ENCODE results near the gene HOXC9. TPM values are rescaled to one million over a fixed set of nuclear protein-coding genes. Genes with fewer than 3 reads are reported as not detected.

The HOXC9 gene
- total and polyA plus RNA-seq, 4 donors: not detected

GRCh38 chr12:54035568-54036264, 35.8 kb downstream of the HOXC9 start (continued):
- TF ChIP-seq ATF3 (IDR thresholded peaks at IDR 0.05) (no peak), YY1 (IDR thresholded peaks at IDR 0.05) (no peak), HNF4G (IDR thresholded peaks at IDR 0.05) (no peak), GABPA (IDR thresholded peaks at IDR 0.05 in 1 of 2, conservative IDR thresholded peaks at IDR 0.05 in 1 of 2) (no peak), HNF4A (conservative IDR thresholded peaks at IDR 0.05) (no peak)

GRCh38 chr12:54036620-54037359, 36.8 kb downstream of the HOXC9 start:
- no peak overlapping the region for H3K27ac ChIP-seq (ENCODE audit: low read depth in 1 of 2, low read length in 2 of 2)
- no peaks in the 10 kb centered on the region for H3K36me3 ChIP-seq (ENCODE audit: control insufficient read depth in 4 of 4, insufficient read depth in 3 of 4, low read depth in 1 of 4, low read length in 3 of 4)
- peaks cover 0 to 3% (median 0%) of the 10 kb centered on the region in 4 donors for H3K9me3 ChIP-seq (ENCODE audit: control insufficient read depth in 4 of 4, low read length in 3 of 4)
- no peak overlapping the region for H3K9ac ChIP-seq (ENCODE audit: low read depth in 1 of 2, low read length in 2 of 2)
- H3K4me3 ChIP-seq (ENCODE audit: low read depth in 1 of 3, low read length in 3 of 3): no peak overlapping the region
- DNase-seq (ENCODE audit: low spot score): no peak
- TF ChIP-seq ZBTB33 (IDR thresholded peaks at IDR 0.05) (no peak), CTCF (IDR thresholded peaks at IDR 0.05; ENCODE audit: low read depth, low read length, missing input control) (no peak), SP1 (IDR thresholded peaks at IDR 0.05) (no peak), MAX (IDR thresholded peaks at IDR 0.05) (no peak), RXRA (IDR thresholded peaks at IDR 0.05) (no peak), EGR1 (IDR thresholded peaks at IDR 0.05; ENCODE audit: low read depth in 2 of 2) (no peak), TAF1 (conservative IDR thresholded peaks at IDR 0.05) (no peak), ATF3 (IDR thresholded peaks at IDR 0.05) (no peak), NR2F2 (IDR thresholded peaks at IDR 0.05) (no peak), YY1 (IDR thresholded peaks at IDR 0.05) (no peak), GABPA (IDR thresholded peaks at IDR 0.05 in 1 of 2, conservative IDR thresholded peaks at IDR 0.05 in 1 of 2) (no peak), RAD21 (IDR thresholded peaks at IDR 0.05) (no peak), REST (IDR thresholded peaks at IDR 0.05) (no peak), JUND (IDR thresholded peaks at IDR 0.05) (no peak), HNF4G (IDR thresholded peaks at IDR 0.05) (no peak), FOXA2 (IDR thresholded peaks at IDR 0.05) (no peak), HNF4A (conservative IDR thresholded peaks at IDR 0.05) (no peak), FOXA1 (IDR thresholded peaks at IDR 0.05) (no peak)
- 43% methylated on average over 14 of the region's 14 CpGs for WGBS
- peaks cover 0 to 9% (median 0%) of the 10 kb centered on the region in 4 donors for H3K4me1 ChIP-seq (ENCODE audit: control insufficient read depth in 4 of 4, insufficient read depth in 4 of 4, low read length in 3 of 4)
- H3K27me3 ChIP-seq (ENCODE audit: control insufficient read depth in 4 of 4, insufficient read depth in 4 of 4, low read length in 3 of 4): peaks cover 8 to 43% (median 12%) of the 10 kb centered on the region in 4 donors

All from liver (tissue), 9 donors.